Caco-2 (cell line): ENCODE results near the gene DPT. TPM values are rescaled to one million over a fixed set of nuclear protein-coding genes. Genes with fewer than 3 reads are reported as not detected.

Experiments
- BruUV-seq: library from RNA; stranded (reverse); fragments of 400-500 nt; replicated peaks from 2 replicates; lab custom pipeline; 2021; lab: Mats Ljungman, UMichigan
- CTCF ChIA-PET: fragments of 300-600 bp; sonication (Branson Sonifier 250); formaldehyde crosslinking; loops from one replicate; lab custom pipeline; 2022; ENCODE audit warnings: antibody characterized with exemption; lab: Charles Lee
- POLR2A ChIA-PET: fragments of 300-600 bp; sonication (Branson Sonifier 250); formaldehyde crosslinking; loops from one replicate; lab custom pipeline; 2022; ENCODE audit warnings: antibody characterized with exemption; lab: Charles Lee
- DNase-seq, 2 experiments: peaks; one replicate each; pipeline versions ENCODE4 v3.0.0 to v3.0.0-alpha.2; 2020 to 2022
- H3K27me3 ChIP-seq: replicated peaks from 2 replicates; pipeline ENCODE4 v1.6.0; 2011; ENCODE audit warnings: low read length; ENCODE audit not compliant: control insufficient read depth, insufficient read depth
- H3K36me3 ChIP-seq: 2 replicates; pipeline ENCODE4 v1.5.1; 2011; ENCODE audit warnings: low read length; ENCODE audit not compliant: control insufficient read depth, insufficient read depth
- H3K4me1 ChIP-seq: fragments of 250-450 bp; sonication (Bioruptor Pico); 2 replicates; pipeline ENCODE4 v1.5.1; 2020; ENCODE audit warnings: mild to moderate bottlenecking
- H3K4me3 ChIP-seq: 2 replicates; pipeline ENCODE4 v1.5.1; 2011; ENCODE audit warnings: low read depth, mild to moderate bottlenecking, control low read depth, low read length
- H3K9me3 ChIP-seq: fragments of 250-450 bp; sonication (Bioruptor Pico); 2 replicates; pipeline ENCODE4 v1.5.1; 2020; ENCODE audit warnings: mild to moderate bottlenecking, moderate library complexity
- H3K27ac Mint-ChIP-seq: one replicate; pipeline ENCODE4 v1.8.0; 2022; ENCODE audit warnings: mixed read lengths; ENCODE audit not compliant: unreplicated experiment
- H3K27me3 Mint-ChIP-seq: one replicate; pipeline ENCODE4 v1.8.0; 2022; ENCODE audit warnings: mixed read lengths; ENCODE audit not compliant: insufficient read depth, unreplicated experiment
- H3K36me3 Mint-ChIP-seq: one replicate; pipeline ENCODE4 v1.8.0; 2022; ENCODE audit warnings: mild to moderate bottlenecking, mixed read lengths; ENCODE audit not compliant: insufficient read depth, unreplicated experiment
- H3K4me1 Mint-ChIP-seq: one replicate; pipeline ENCODE4 v1.8.0; 2022; ENCODE audit warnings: low read depth, mixed read lengths; ENCODE audit not compliant: unreplicated experiment
- H3K4me3 Mint-ChIP-seq: one replicate; pipeline ENCODE4 v1.8.0; 2022; ENCODE audit warnings: mild to moderate bottlenecking, moderate library complexity, mixed read lengths; ENCODE audit not compliant: unreplicated experiment
- H3K9me3 Mint-ChIP-seq: one replicate; pipeline ENCODE4 v1.8.0; 2022; ENCODE audit warnings: mixed read lengths; ENCODE audit not compliant: unreplicated experiment
- CTCF ChIP-seq, 2 experiments: fragments of 200-600 bp in 1 of 2; IDR thresholded peaks; 1 replicate in 1 of 2; 2 replicates in 1 of 2; pipeline versions ENCODE4 v1.5.1 to v1.8.0; 2011 to 2022; ENCODE audit warnings: antibody characterized with exemption in 1 of 2, control low read depth in 1 of 2, inconsistent platforms in 1 of 2, low read depth in 1 of 2, low read length in 1 of 2, mild to moderate bottlenecking in 1 of 2, moderate library complexity in 1 of 2; ENCODE audit not compliant: insufficient read depth in 1 of 2, severe bottlenecking in 1 of 2, unreplicated experiment in 1 of 2
- intact Hi-C: fragments of 100-400 bp; cut with micrococcal nuclease; formaldehyde crosslinking; loops from one replicate; pipeline ENCODE4 v1.10.0; 2022; ENCODE audit not compliant: unreplicated experiment
- total RNA-seq: library from RNA; stranded (reverse); gene quantifications from 2 replicates; pipeline ENCODE4 v1.2.3, GENCODE V29; 2022

Gene DPT
- total RNA-seq, 1 experiment from 2014 or later, result not detected

GRCh38 chr1:168725831-168726230 lies 3.2 kb downstream of the DPT start:
- POLR2A ChIA-PET, result no interaction called here
- Histone ChIP-seq H3K4me1 (no peaks in the 10 kb centered on the region), H3K4me3 (no peak overlapping the region), H3K27me3 (no peaks in the 10 kb centered on the region), H3K9me3 (no peaks in the 10 kb centered on the region), H3K36me3 (no peaks in the 10 kb centered on the region)
- Mint-ChIP-seq H3K27ac (no peak overlapping the region), H3K36me3 (no peaks in the 10 kb centered on the region), H3K9me3 (no peaks in the 10 kb centered on the region), H3K4me1 (no peaks in the 10 kb centered on the region), H3K4me3 (no peak overlapping the region), H3K27me3 (no peaks in the 10 kb centered on the region)
- TF ChIP-seq CTCF (IDR thresholded peaks at IDR 0.05; ENCODE audit: insufficient read depth in 1 of 2, low read depth in 1 of 2, low read length in 1 of 2, severe bottlenecking in 1 of 2, unreplicated experiment in 1 of 2), result no peak
- DNase-seq, result no peak
- no TSS peak for BruUV-seq
- intact Hi-C loops, result no loop called here
- CTCF ChIA-PET, result interaction anchor here (0.7 to 1.0 kb wide), 2 partner anchors 123 to 622 kb away, joined by 9 to 10 read pairs; no protein-coding TSS in a partner anchor

GRCh38 chr1:168725060-168725459 lies 3.9 kb downstream of the DPT start:
- no peak overlapping the region for H3K4me3 ChIP-seq
- H3K9me3 ChIP-seq, result no peaks in the 10 kb centered on the region
- TF ChIP-seq CTCF (IDR thresholded peaks at IDR 0.05; ENCODE audit: insufficient read depth in 1 of 2, low read depth in 1 of 2, low read length in 1 of 2, severe bottlenecking in 1 of 2, unreplicated experiment in 1 of 2), result no peak
- POLR2A ChIA-PET, result no interaction called here
- BruUV-seq, result no TSS peak
- no peaks in the 10 kb centered on the region for H3K4me1 ChIP-seq
- H3K27ac Mint-ChIP-seq, result no peak overlapping the region
- H3K36me3 Mint-ChIP-seq, result no peaks in the 10 kb centered on the region
- CTCF ChIA-PET, result interaction anchor here (0.7 to 1.0 kb wide), 2 partner anchors 122 to 623 kb away, joined by 9 to 10 read pairs; no protein-coding TSS in a partner anchor
- no peaks in the 10 kb centered on the region for H3K27me3 ChIP-seq
- no peak overlapping the region for H3K4me3 Mint-ChIP-seq
- intact Hi-C loops, result no loop called here
- H3K36me3 ChIP-seq, result no peaks in the 10 kb centered on the region
- H3K4me1 Mint-ChIP-seq, result no peaks in the 10 kb centered on the region
- no peak for DNase-seq
- no peaks in the 10 kb centered on the region for H3K9me3 Mint-ChIP-seq
- H3K27me3 Mint-ChIP-seq, result no peaks in the 10 kb centered on the region

GRCh38 chr1:168723000-168723399 lies 6.0 kb downstream of the DPT start:
- Mint-ChIP-seq H3K27ac (no peak overlapping the region), H3K36me3 (no peaks in the 10 kb centered on the region), H3K4me1 (no peaks in the 10 kb centered on the region), H3K4me3 (no peak overlapping the region), H3K27me3 (no peaks in the 10 kb centered on the region), H3K9me3 (no peaks in the 10 kb centered on the region)
- Histone ChIP-seq H3K36me3 (no peaks in the 10 kb centered on the region), H3K4me1 (no peaks in the 10 kb centered on the region), H3K4me3 (no peak overlapping the region), H3K9me3 (no peaks in the 10 kb centered on the region), H3K27me3 (no peaks in the 10 kb centered on the region)
- no TSS peak for BruUV-seq
- POLR2A ChIA-PET, result no interaction called here
- intact Hi-C loops, result no loop called here
- CTCF ChIA-PET, result no interaction called here
- TF ChIP-seq CTCF (IDR thresholded peaks at IDR 0.05; ENCODE audit: insufficient read depth in 1 of 2, low read depth in 1 of 2, low read length in 1 of 2, severe bottlenecking in 1 of 2, unreplicated experiment in 1 of 2), result no peak
- DNase-seq, result no peak
